ENCODE measurements around the gene CLDN6.

- no peak for TF ChIP-seq ZNF8 (CRISPR knock-in tag; IDR thresholded peaks at IDR 0.05)
- TF ChIP-seq PATZ1 (CRISPR knock-in tag; IDR thresholded peaks at IDR 0.05; ENCODE audit: borderline replicate concordance) = no peak
- no peak for TF ChIP-seq RARB (CRISPR knock-in tag; IDR thresholded peaks at IDR 0.05)
- no peak for TF ChIP-seq ARNTL (CRISPR knock-in tag; IDR thresholded peaks at IDR 0.05; ENCODE audit: borderline replicate concordance, low read depth)
- no peak for TF ChIP-seq ZNF565 (CRISPR knock-in tag; conservative IDR thresholded peaks at IDR 0.05; ENCODE audit: low read depth)
- no peak for TF ChIP-seq ZFP3 (CRISPR knock-in tag; IDR thresholded peaks at IDR 0.05)
- TF ChIP-seq POU6F1 (CRISPR knock-in tag; IDR thresholded peaks at IDR 0.05; ENCODE audit: borderline replicate concordance, low read depth) = no peak
- TF ChIP-seq ZFP30 (CRISPR knock-in tag; IDR thresholded peaks at IDR 0.05) = no peak
- TF ChIP-seq ISL1 (CRISPR knock-in tag; IDR thresholded peaks at IDR 0.05) = no peak
- TF ChIP-seq TOX (CRISPR knock-in tag; IDR thresholded peaks at IDR 0.05; ENCODE audit: borderline replicate concordance) = no peak
- TF ChIP-seq CSRNP3 (CRISPR knock-in tag; IDR thresholded peaks at IDR 0.05) = no peak
- TF ChIP-seq CSDC2 (CRISPR knock-in tag; IDR thresholded peaks at IDR 0.05) = no peak
- TF ChIP-seq ZNF70 (CRISPR knock-in tag; IDR thresholded peaks at IDR 0.05) = no peak
Measured at GRCh38 chr16:3013491-3013951, 4.5 kb downstream of the CLDN6 start.
